Natural killer cell treated with Interleukin-12 subunit alpha and Interleukin-12 subunit beta and Interleukin-15 and Interleukin-18, amount 100 ng/mL, for 72 hours (primary cell): ENCODE results near the gene NAT16. TPM values are rescaled to one million over a fixed set of nuclear protein-coding genes. Genes with fewer than 3 reads are reported as not detected.
"Not testable (repeated sequence)": the region's sequence is repeated elsewhere in the genome, so short reads cannot be mapped to it uniquely, and the experiment has no call there.

Experiments
- ATAC-seq, 2 donors: fragments of 150-1000 bp; cut with Tn5 transposase in 1 of 2; sonication (Bioruptor Pico), chemical (Tn5 transposase) in 1 of 2; 2 replicates each; pipeline ENCODE4 v1.10.0; 2021
- DNase-seq: peaks from one replicate; pipeline ENCODE4 v3.0.0; 2022; ENCODE audit warnings: low spot score
- H3K27ac Mint-ChIP-seq, 2 donors: 1 replicate in 1 of 2; 2 replicates in 1 of 2; pipeline ENCODE4 v1.8.0; 2022; ENCODE audit warnings: mixed read lengths in 2 of 2, mild to moderate bottlenecking in 1 of 2, moderate library complexity in 1 of 2
- H3K27me3 Mint-ChIP-seq, 2 donors: 1 replicate in 1 of 2; 2 replicates in 1 of 2; pipeline ENCODE4 v1.8.0; 2022; ENCODE audit warnings: mixed read lengths in 2 of 2
- H3K36me3 Mint-ChIP-seq: one replicate; pipeline ENCODE4 v1.8.0; 2022; ENCODE audit warnings: mixed read lengths
- H3K4me1 Mint-ChIP-seq, 2 donors: 1 replicate in 1 of 2; 2 replicates in 1 of 2; pipeline ENCODE4 v1.8.0; 2022; ENCODE audit warnings: low read depth in 2 of 2, mixed read lengths in 2 of 2, mild to moderate bottlenecking in 1 of 2
- H3K4me3 Mint-ChIP-seq: one replicate; pipeline ENCODE4 v1.8.0; 2022; ENCODE audit warnings: mixed read lengths
- H3K9me3 Mint-ChIP-seq: 2 replicates; pipeline ENCODE4 v1.8.0; 2022; ENCODE audit warnings: mixed read lengths
- total RNA-seq, 2 donors: library from RNA; stranded (reverse); gene quantifications; one replicate each; pipeline ENCODE4 v1.2.3, GENCODE V29; 2022

Gene NAT16
- total RNA-seq, 2 donors from 2014 or later = not detected

- Mint-ChIP-seq H3K4me1 (peaks cover 12 to 14% of the 10 kb centered on the region in 2 donors), H3K4me3 (no peak overlapping the region), H3K9me3 (no peaks in the 10 kb centered on the region), H3K27ac (no peak overlapping the region), H3K27me3 (peaks cover 11 to 13% of the 10 kb centered on the region in 2 donors), H3K36me3 (no peaks in the 10 kb centered on the region)
- DNase-seq (no peak), ATAC-seq (no peak)
These were observed 28.0 kb downstream of the NAT16 start for GRCh38 chr7:101151908-101152651.

- DNase-seq = no peak
- no peaks in the 10 kb centered on the region for H3K9me3 Mint-ChIP-seq
- H3K36me3 Mint-ChIP-seq = no peaks in the 10 kb centered on the region
- peak overlapping the region in 1 of 2 donors; percentile 39 for H3K27ac Mint-ChIP-seq
- no peak overlapping the region for H3K4me3 Mint-ChIP-seq
- ATAC-seq = no peak
- peaks cover 30 to 52% of the 10 kb centered on the region in 2 donors for H3K4me1 Mint-ChIP-seq
- peaks cover 16 to 17% of the 10 kb centered on the region in 2 donors for H3K27me3 Mint-ChIP-seq
These were observed 39.2 kb downstream of the NAT16 start for GRCh38 chr7:101140746-101141382.

GRCh38 chr7:101140339-101140699 lies 39.8 kb downstream of the NAT16 start:
- Mint-ChIP-seq H3K9me3 (no peaks in the 10 kb centered on the region), H3K27ac (peak overlapping the region; percentile 17 to 33), H3K4me3 (no peak overlapping the region), H3K36me3 (no peaks in the 10 kb centered on the region), H3K4me1 (peaks cover 30 to 52% of the 10 kb centered on the region in 2 donors), H3K27me3 (peaks cover 16 to 18% of the 10 kb centered on the region in 2 donors)
- DNase-seq (no peak), ATAC-seq (no peak)

- H3K4me3 Mint-ChIP-seq = peak overlapping the region; percentile 58
- H3K36me3 Mint-ChIP-seq = no peaks in the 10 kb centered on the region
- no peaks in the 10 kb centered on the region for H3K9me3 Mint-ChIP-seq
- H3K27ac Mint-ChIP-seq = peak overlapping the region; percentile 66 to 84
- peaks cover 7 to 10% of the 10 kb centered on the region in 2 donors for H3K27me3 Mint-ChIP-seq
- H3K4me1 Mint-ChIP-seq = peaks cover 36 to 44% of the 10 kb centered on the region in 2 donors
- DNase-seq (peak; percentile 87), ATAC-seq (peak; percentile 98)
These were observed 41.8 kb downstream of the NAT16 start for GRCh38 chr7:101138213-101138870.

GRCh38 chr7:101137651-101138212 lies 42.4 kb downstream of the NAT16 start:
- no peak for DNase-seq
- ATAC-seq = no peak
- peaks cover 7 to 8% of the 10 kb centered on the region in 2 donors for H3K27me3 Mint-ChIP-seq
- H3K4me3 Mint-ChIP-seq = peak overlapping the region; percentile 58
- no peaks in the 10 kb centered on the region for H3K9me3 Mint-ChIP-seq
- H3K27ac Mint-ChIP-seq = peak overlapping the region; percentile 66 to 84
- H3K4me1 Mint-ChIP-seq = peaks cover 37 to 41% of the 10 kb centered on the region in 2 donors
- H3K36me3 Mint-ChIP-seq = no peaks in the 10 kb centered on the region

- H3K4me3 Mint-ChIP-seq = no peak overlapping the region
- H3K4me1 Mint-ChIP-seq = peaks cover 28 to 31% of the 10 kb centered on the region in 2 donors
- DNase-seq (no peak), ATAC-seq (no peak)
- peaks cover 7 to 12% of the 10 kb centered on the region in 2 donors for H3K27me3 Mint-ChIP-seq
- H3K9me3 Mint-ChIP-seq = no peaks in the 10 kb centered on the region
- H3K27ac Mint-ChIP-seq = peak overlapping the region in 1 of 2 donors; percentile 51
- no peaks in the 10 kb centered on the region for H3K36me3 Mint-ChIP-seq
These were observed 45.6 kb downstream of the NAT16 start for GRCh38 chr7:101134399-101134980.

GRCh38 chr7:101133621-101134398 lies 46.3 kb downstream of the NAT16 start:
- Mint-ChIP-seq H3K27me3 (peaks cover 7 to 12% of the 10 kb centered on the region in 2 donors), H3K4me3 (no peak overlapping the region), H3K4me1 (peaks cover 30% of the 10 kb centered on the region in 2 donors), H3K27ac (no peak overlapping the region), H3K36me3 (no peaks in the 10 kb centered on the region), H3K9me3 (no peaks in the 10 kb centered on the region)
- ATAC-seq (no peak), DNase-seq (no peak)

GRCh38 chr7:101132626-101133600 lies 47.2 kb downstream of the NAT16 start:
- H3K9me3 Mint-ChIP-seq, H3K4me3 Mint-ChIP-seq, H3K36me3 Mint-ChIP-seq, ATAC-seq, DNase-seq, H3K27ac Mint-ChIP-seq: not testable (repeated sequence)
- Mint-ChIP-seq H3K27me3 (peaks cover 7 to 12% of the 10 kb centered on the region in 2 donors), H3K4me1 (peaks cover 28 to 31% of the 10 kb centered on the region in 2 donors)

- H3K9me3 Mint-ChIP-seq = no peaks in the 10 kb centered on the region
- H3K4me3 Mint-ChIP-seq = no peak overlapping the region
- DNase-seq = no peak
- no peaks in the 10 kb centered on the region for H3K36me3 Mint-ChIP-seq
- peaks cover 0 to 22% of the 10 kb centered on the region in 2 donors for H3K27me3 Mint-ChIP-seq
- H3K4me1 Mint-ChIP-seq = peaks cover 43 to 45% of the 10 kb centered on the region in 2 donors
- no peak for ATAC-seq
- H3K27ac Mint-ChIP-seq = peak overlapping the region in 1 of 2 donors; percentile 20
These were observed 50.4 kb downstream of the NAT16 start for GRCh38 chr7:101129603-101130117.

GRCh38 chr7:101128040-101128834 lies 51.9 kb downstream of the NAT16 start:
- Mint-ChIP-seq H3K27me3 (peaks cover 0 to 19% of the 10 kb centered on the region in 2 donors), H3K4me3 (no peak overlapping the region), H3K36me3 (no peaks in the 10 kb centered on the region), H3K9me3 (no peaks in the 10 kb centered on the region), H3K27ac (no peak overlapping the region), H3K4me1 (peaks cover 40 to 46% of the 10 kb centered on the region in 2 donors)
- DNase-seq (no peak), ATAC-seq (peak in 1 of 2 donors; percentile 26)

- Mint-ChIP-seq H3K4me3 (peak overlapping the region; percentile 54), H3K27me3 (peaks cover 4 to 20% of the 10 kb centered on the region in 2 donors), H3K9me3 (no peaks in the 10 kb centered on the region), H3K36me3 (no peaks in the 10 kb centered on the region), H3K4me1 (peaks cover 40 to 46% of the 10 kb centered on the region in 2 donors), H3K27ac (no peak overlapping the region)
- ATAC-seq (no peak), DNase-seq (no peak)
These were observed 52.5 kb downstream of the NAT16 start for GRCh38 chr7:101127460-101128039.
